Fibroblast of lung (primary cell): ENCODE measurements around the gene ATRN.

ENCODE experiments used
- EZH2 ChIP-seq: IDR thresholded peaks from 2 replicates; pipeline ENCODE4 v1.5.1; 2012; ENCODE audit warnings: low read length, control low read depth, mild to moderate bottlenecking; ENCODE audit errors: missing control alignments
- TF ChIP-seq, protein P1 (sequence below), 2 donors: IDR thresholded peaks in 1 of 2; conservative IDR thresholded peaks in 1 of 2; 1 replicate in 1 of 2; 2 replicates in 1 of 2; pipeline ENCODE4 v1.5.1; 2011 to 2012; ENCODE audit warnings: low read length in 2 of 2, control low read depth in 1 of 2, inconsistent platforms in 1 of 2, low read depth in 1 of 2, mild to moderate bottlenecking in 1 of 2

DNA sequence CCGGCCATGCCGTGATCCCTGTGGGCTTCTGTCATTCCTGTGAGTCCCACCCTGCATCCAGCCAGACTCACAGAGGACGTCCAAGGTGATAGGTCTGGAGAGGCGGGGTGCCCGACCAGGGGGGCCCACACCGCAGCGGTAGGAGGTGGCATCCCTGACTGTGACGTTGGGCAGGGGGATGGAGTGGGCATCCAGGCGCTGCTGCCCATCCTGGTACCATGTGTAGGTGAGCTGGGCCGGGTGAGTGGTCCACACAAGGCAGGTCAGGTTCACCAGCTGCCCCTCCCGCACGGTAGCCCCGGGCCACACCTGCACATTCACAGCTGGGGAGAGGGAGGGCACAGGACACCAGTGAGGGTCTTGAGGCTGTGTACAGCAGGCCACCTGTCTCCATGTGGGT lies 222.6 kb downstream of the ATRN start:
- TF ChIP-seq, protein P1, sequence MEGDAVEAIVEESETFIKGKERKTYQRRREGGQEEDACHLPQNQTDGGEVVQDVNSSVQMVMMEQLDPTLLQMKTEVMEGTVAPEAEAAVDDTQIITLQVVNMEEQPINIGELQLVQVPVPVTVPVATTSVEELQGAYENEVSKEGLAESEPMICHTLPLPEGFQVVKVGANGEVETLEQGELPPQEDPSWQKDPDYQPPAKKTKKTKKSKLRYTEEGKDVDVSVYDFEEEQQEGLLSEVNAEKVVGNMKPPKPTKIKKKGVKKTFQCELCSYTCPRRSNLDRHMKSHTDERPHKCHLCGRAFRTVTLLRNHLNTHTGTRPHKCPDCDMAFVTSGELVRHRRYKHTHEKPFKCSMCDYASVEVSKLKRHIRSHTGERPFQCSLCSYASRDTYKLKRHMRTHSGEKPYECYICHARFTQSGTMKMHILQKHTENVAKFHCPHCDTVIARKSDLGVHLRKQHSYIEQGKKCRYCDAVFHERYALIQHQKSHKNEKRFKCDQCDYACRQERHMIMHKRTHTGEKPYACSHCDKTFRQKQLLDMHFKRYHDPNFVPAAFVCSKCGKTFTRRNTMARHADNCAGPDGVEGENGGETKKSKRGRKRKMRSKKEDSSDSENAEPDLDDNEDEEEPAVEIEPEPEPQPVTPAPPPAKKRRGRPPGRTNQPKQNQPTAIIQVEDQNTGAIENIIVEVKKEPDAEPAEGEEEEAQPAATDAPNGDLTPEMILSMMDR (conservative IDR thresholded peaks at IDR 0.05 in 1 of 2, IDR thresholded peaks at IDR 0.05 in 1 of 2; ENCODE audit: low read depth in 1 of 2, low read length in 2 of 2), result no peak
- no peak for TF ChIP-seq EZH2
